Measurements from ENCODE around the gene TECPR1. TPM values are rescaled to one million over a fixed set of nuclear protein-coding genes. Genes with fewer than 3 reads are reported as not detected.

Gene TECPR1
- polyA plus RNA-seq, 1 experiment = 2.7 TPM

DNA sequence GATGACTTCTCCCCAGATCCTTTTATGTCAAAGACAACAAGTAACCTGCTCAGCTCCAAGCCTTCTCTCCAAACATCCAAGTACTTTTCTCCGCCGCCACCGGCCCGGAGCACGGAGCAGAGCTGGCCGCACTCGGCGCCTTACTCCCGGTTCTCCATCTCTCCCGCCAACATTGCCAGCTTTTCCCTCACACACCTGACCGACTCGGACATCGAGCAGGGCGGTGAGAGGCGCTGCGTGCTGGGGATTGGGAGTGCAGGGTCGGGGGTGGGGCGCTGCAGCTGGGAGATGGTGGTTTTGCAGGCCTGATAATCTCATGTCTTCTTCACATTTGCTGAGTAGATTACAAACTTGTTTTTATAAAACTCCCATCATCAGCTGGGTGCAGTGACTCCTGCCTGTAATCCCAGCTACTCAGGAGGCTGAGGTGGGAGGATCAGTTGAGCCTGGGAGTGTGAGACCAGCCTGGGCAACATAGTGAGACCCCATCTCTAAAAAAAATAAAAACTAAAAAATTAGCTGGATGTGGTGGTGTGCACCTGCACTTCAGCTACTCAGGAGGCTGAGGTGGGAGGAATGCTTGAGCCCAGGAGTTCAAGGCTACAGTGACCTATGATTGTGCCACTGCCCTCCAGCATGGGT lies 47.9 kb downstream of the TECPR1 start:
- Histone ChIP-seq H3K27me3 (ENCODE audit: control insufficient read depth, insufficient read depth, low read length) (no peaks in the 10 kb centered on the region), H3K4me3 (ENCODE audit: low read depth, low read length) (no peak overlapping the region), H3K36me3 (ENCODE audit: control insufficient read depth, insufficient read depth, low read length) (peaks cover 4% of the 10 kb centered on the region)
- TF ChIP-seq, protein P1, sequence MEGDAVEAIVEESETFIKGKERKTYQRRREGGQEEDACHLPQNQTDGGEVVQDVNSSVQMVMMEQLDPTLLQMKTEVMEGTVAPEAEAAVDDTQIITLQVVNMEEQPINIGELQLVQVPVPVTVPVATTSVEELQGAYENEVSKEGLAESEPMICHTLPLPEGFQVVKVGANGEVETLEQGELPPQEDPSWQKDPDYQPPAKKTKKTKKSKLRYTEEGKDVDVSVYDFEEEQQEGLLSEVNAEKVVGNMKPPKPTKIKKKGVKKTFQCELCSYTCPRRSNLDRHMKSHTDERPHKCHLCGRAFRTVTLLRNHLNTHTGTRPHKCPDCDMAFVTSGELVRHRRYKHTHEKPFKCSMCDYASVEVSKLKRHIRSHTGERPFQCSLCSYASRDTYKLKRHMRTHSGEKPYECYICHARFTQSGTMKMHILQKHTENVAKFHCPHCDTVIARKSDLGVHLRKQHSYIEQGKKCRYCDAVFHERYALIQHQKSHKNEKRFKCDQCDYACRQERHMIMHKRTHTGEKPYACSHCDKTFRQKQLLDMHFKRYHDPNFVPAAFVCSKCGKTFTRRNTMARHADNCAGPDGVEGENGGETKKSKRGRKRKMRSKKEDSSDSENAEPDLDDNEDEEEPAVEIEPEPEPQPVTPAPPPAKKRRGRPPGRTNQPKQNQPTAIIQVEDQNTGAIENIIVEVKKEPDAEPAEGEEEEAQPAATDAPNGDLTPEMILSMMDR (IDR thresholded peaks at IDR 0.05; ENCODE audit: insufficient read depth, low read depth, low read length) = no peak
- ChIA-PET POLR2A (no interaction called here), CTCF (interaction anchor here (0.9 kb wide), 1 partner anchor 36 kb away, joined by 3 read pairs; no protein-coding TSS in a partner anchor)
- DNase-seq (ENCODE audit: low read depth) = no peak

DNA sequence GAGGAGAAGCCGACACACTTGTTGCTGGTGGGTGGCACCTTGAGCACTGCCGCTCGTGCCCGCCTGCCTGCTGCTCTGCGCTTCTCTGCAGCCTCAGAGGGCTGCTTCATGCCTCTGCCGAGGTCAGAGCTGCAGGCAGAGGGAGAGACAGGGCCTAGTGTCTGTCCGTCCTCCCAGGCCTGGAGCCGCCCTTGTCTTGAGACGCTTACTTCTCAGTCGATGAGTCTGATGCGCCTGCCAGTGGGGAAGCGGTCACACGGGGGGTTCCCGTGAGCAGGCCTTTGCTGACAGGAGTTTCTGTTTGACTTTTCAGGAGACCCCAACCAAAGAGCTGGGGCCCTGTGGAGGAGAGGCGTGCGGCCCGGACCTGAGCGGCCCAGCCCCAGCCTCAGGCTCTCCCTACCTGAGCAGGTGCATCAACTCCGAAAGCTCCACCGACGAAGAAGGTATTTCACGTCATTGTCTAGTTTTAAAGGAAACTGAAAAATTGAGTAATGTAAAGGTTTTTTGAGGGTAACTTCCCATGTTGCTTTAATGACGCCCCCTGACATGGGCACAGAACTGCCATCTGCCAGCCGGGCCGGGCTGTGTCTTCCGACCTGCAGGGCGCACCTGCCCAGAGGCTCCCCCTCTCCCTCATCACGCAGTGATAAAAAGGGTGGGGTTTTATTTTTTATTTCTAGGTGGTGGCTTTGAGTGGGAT lies 48.6 kb downstream of the TECPR1 start:
- Histone ChIP-seq H3K36me3 (ENCODE audit: control insufficient read depth, insufficient read depth, low read length) (peaks cover 4% of the 10 kb centered on the region), H3K27me3 (ENCODE audit: control insufficient read depth, insufficient read depth, low read length) (no peaks in the 10 kb centered on the region), H3K4me3 (ENCODE audit: low read depth, low read length) (no peak overlapping the region)
- CTCF ChIA-PET = interaction anchor here (0.9 to 1.2 kb wide), 2 partner anchors 35 to 197 kb away, joined by 3 read pairs; partner anchors contain the start of gene BAIAP2L1
- DNase-seq (ENCODE audit: low read depth) = no peak
- TF ChIP-seq, protein P1 (IDR thresholded peaks at IDR 0.05; ENCODE audit: insufficient read depth, low read depth, low read length) = no peak
- POLR2A ChIA-PET = no interaction called here

DNA sequence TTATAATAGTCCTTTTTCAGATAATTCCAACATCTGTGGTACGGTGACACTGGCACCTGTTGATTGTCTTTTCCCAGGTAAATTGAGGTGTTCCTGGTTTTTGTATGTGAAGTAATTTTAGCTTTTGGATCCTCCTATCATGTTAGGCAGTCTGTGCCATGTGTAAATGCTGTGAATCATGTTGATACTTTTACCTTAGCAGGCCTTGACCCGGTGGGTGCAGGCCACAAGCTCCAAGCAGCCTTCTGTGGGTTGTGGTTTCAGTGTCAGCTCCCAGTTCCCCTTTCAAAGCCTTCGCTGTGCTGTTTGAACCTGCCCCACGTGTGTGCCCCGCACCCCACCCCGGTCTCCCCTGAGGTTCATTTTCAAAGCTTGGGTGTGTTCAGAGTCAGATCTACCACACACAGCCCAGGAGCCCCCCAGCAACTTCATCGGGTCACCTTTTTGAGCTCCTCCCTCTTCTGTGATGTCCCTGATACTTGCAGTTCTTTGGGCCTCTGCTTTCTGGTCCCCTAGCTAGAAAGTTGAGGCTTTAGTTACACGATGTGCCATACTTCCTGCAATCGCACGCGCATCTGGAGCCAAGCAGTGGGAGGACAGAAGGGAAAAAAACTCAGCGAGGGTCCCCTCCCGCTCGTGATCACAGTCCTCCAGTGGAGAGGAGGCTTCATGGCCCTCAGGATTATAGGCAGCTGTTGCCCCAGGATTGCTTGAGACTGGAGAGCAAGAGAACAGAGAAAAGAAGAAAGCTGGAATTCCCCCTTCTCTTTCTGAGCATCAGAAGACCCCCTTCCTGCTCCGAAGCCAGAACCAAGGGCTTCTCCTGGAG lies 49.5 kb downstream of the TECPR1 start:
- Histone ChIP-seq H3K36me3 (ENCODE audit: control insufficient read depth, insufficient read depth, low read length) (peaks cover 4% of the 10 kb centered on the region), H3K4me3 (ENCODE audit: low read depth, low read length) (no peak overlapping the region), H3K27me3 (ENCODE audit: control insufficient read depth, insufficient read depth, low read length) (no peaks in the 10 kb centered on the region)
- no peak for DNase-seq (ENCODE audit: low read depth)
- ChIA-PET CTCF (interaction anchor here (1.1 to 1.2 kb wide), 2 partner anchors 33 to 198 kb away, joined by 3 read pairs; partner anchors contain the start of gene BAIAP2L1), POLR2A (no interaction called here)
- TF ChIP-seq, protein P1 (IDR thresholded peaks at IDR 0.05; ENCODE audit: insufficient read depth, low read depth, low read length) = no peak

DNA sequence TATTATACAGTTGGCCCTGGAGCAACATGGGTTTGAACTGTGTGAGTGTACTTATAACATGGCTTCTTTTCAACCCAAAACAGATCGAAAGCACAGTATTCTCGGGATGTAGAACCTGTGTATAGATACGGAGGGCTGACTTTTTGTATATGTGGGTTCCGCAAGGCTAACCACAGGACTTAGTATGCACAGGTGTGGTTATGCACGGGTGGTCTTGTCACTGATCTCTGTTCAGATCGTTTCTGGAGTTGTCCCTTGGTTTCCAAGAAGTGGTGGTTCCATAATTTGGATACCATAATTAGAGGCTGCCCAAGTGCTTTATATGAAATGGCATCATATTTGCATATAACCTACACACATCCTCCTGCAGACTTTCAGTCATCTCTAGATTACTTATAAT lies 51.7 kb downstream of the TECPR1 start:
- ChIA-PET CTCF (interaction anchor here (1.3 kb wide), 1 partner anchor 60 kb away, joined by 3 read pairs; no protein-coding TSS in a partner anchor), POLR2A (no interaction called here)
- Histone ChIP-seq H3K4me3 (ENCODE audit: low read depth, low read length) (no peak overlapping the region), H3K36me3 (ENCODE audit: control insufficient read depth, insufficient read depth, low read length) (peaks cover 3% of the 10 kb centered on the region; the same call in 1 of the 2 replicates), H3K27me3 (ENCODE audit: control insufficient read depth, insufficient read depth, low read length) (no peaks in the 10 kb centered on the region)
- TF ChIP-seq, protein P1 (IDR thresholded peaks at IDR 0.05; ENCODE audit: insufficient read depth, low read depth, low read length) = no peak
- DNase-seq (ENCODE audit: low read depth) = no peak
